Fibroblast of the aortic adventitia (primary cell): ENCODE results near the gene TBX21. TPM values are rescaled to one million over a fixed set of nuclear protein-coding genes. Genes with fewer than 3 reads are reported as not detected.

Experiments
- DNase-seq: peaks from one replicate; pipeline ENCODE4 v3.0.0-alpha.2; 2010; ENCODE audit warnings: low read depth
- H3K4me3 ChIP-seq: 2 replicates; pipeline ENCODE4 v1.5.1; 2011; ENCODE audit warnings: low read depth, mild to moderate bottlenecking, control low read depth, low read length, moderate library complexity
- total RNA-seq: library from RNA; depleted of rRNA; stranded (reverse); fragments of >200 nt; gene quantifications from 2 replicates; pipeline ENCODE4 v1.2.3, GENCODE V29; 2012; ENCODE audit warnings: low replicate concordance
- TF ChIP-seq, protein P1 (sequence below): IDR thresholded peaks from 2 replicates; pipeline ENCODE4 v1.5.1; 2011; ENCODE audit warnings: mild to moderate bottlenecking, low read length, control low read depth, inconsistent platforms; ENCODE audit not compliant: insufficient read depth

TBX21 gene
- total RNA-seq, 1 donor, result not detected

DNA sequence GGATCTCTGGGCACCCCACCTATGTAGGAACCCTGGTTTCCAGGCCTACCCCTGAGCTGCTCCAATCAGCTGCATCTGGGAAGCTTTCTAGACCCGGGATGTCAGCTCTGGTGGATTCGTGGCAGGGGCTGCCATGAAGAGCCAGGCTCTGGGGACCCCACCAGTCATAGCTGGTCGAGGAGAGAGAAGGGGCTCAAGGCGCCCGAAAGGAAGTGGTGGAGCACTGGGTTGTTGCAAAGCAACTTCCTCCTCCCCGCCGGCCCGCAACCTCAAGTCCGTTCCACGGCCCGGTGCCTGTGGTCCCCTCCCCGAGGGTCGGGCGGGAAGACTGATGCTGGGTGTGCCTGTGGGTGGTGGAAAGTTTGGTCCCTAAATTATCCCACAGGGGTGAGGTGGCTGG is 28.9 kb upstream of the TBX21 start:
- TF ChIP-seq, protein P1, sequence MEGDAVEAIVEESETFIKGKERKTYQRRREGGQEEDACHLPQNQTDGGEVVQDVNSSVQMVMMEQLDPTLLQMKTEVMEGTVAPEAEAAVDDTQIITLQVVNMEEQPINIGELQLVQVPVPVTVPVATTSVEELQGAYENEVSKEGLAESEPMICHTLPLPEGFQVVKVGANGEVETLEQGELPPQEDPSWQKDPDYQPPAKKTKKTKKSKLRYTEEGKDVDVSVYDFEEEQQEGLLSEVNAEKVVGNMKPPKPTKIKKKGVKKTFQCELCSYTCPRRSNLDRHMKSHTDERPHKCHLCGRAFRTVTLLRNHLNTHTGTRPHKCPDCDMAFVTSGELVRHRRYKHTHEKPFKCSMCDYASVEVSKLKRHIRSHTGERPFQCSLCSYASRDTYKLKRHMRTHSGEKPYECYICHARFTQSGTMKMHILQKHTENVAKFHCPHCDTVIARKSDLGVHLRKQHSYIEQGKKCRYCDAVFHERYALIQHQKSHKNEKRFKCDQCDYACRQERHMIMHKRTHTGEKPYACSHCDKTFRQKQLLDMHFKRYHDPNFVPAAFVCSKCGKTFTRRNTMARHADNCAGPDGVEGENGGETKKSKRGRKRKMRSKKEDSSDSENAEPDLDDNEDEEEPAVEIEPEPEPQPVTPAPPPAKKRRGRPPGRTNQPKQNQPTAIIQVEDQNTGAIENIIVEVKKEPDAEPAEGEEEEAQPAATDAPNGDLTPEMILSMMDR, result no peak
- H3K4me3 ChIP-seq, result no peak overlapping the region
- DNase-seq, result no peak

DNA sequence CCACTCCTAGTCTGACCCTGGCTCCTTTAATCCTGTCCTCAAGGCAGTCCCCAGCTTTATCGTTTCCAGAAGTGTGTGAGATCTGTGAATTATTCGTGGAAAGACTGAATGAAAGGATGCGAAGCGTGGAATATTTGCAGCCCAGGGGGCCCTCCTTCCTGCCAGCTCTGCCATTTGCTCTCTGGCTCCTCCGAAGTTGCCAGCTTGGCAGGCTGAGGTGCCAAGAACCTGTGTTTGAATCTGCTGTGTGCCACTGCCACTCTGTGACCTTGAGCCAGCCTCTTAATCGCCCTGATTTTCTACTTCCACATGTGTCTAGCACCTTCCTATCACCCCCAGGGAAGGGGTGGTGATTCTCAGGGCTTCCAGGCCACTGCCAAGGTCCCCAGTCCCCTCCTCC is 28.3 kb upstream of the TBX21 start:
- H3K4me3 ChIP-seq, result no peak overlapping the region
- no peak for DNase-seq
- TF ChIP-seq, protein P1, result no peak

DNA sequence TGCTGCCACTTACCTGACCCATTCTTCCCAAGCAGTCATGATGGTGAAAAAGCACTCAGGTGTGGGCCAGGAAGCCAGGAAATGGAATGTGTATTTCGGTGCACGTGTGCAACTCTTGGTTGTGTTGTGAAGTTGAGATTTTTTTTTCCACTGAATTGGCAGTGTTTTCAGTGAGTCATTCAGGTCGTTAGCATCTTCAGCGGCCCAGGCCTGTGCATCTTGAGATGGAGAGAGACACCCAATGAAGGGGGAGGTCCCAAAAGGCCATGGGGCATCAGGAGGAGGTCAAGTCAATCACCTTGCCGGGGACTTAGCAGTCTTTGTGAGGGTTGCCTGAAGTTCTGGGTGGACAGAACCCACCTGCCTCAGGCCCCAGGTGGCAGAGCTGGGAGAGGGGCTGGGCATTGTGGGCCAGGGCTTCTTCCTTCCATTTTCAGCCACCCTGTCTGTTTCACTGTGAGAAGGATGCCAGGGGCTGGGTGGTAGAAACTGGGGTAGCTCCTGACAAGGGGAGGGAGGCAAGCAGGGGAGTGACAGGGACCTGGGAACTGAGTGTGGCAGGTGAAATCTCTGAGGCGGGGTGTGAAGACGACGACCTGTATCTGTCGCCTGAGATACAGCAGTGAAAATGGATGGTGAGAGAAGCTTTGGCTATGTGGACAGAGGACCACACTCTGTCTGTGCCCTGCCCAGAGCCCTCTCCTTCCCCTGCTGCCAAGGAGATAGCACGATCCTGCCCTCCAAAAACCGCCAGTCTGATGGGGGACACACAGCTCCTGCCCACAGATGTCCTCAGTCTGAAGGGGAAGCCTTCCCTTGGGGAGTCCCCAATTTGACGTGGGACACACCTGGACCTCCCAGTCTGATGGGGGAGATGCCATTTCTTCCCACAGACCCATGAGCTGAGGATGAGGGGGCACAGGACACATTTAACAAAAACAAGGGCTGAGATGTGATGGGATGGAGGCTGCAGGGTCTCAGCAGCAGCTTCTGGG is 27.2 kb upstream of the TBX21 start:
- TF ChIP-seq, protein P1, result no peak
- DNase-seq, result no peak
- H3K4me3 ChIP-seq, result no peak overlapping the region

DNA sequence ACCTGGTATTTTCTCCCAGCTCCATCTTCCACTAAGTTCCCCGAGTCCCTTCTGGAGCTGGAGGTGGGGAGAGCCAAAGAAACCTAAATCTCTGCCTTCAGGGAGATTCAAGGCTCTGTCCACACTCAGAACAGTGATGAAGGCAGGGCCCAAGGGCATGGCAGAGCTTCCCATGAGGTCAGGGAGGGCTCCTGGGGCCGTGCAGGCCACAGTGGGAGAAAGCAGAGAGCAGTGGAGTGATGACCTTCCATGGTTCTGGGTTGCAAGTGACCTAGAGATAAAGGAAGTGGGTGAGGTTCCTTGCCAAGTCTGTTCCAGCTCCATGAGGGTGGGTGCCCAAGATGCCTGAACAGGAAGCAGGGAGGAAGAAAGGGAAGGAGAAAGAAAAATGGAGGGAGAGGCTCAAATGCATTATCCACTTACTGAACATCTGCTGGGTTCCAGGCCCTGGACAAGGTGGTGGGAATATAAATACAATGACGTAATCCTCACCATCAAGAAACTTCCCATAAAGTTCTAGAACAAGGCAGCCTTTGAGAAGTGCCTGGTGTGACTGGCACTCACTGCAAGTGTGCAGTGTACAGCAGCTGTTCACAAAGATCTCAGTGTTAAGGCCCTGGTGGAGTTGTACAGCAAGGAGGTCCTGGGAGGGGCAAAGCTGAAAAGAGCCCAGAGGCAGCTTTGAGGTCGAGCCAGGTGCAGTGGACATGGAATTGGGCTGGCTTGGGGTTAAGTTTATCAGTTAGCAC is 25.8 kb upstream of the TBX21 start:
- H3K4me3 ChIP-seq, result no peak overlapping the region
- TF ChIP-seq, protein P1, result no peak

DNA sequence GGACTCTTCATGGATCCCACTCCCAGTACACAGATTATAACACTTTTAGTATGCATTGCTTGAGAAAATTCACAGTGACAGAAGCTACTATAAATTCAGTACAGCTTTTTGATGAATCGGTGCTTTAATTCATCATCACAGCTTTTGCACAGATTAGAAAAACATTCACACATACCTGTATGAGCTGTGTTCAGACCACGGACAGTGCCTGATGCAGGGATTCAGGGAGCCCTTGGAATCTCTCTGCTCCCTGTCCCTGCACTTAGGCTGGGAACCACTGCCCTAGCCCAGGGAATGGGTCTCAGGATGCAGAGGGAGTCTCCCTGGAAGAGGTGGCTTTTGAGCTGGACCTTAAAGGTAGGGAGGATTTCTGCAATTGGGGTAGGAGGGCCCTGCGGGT is 25.2 kb upstream of the TBX21 start:
- no peak for DNase-seq
- peak overlapping the region; percentile 50 for H3K4me3 ChIP-seq

More for the DNA sequence above, 25.8 kb upstream of the TBX21 start:
- no peak for DNase-seq

DNA sequence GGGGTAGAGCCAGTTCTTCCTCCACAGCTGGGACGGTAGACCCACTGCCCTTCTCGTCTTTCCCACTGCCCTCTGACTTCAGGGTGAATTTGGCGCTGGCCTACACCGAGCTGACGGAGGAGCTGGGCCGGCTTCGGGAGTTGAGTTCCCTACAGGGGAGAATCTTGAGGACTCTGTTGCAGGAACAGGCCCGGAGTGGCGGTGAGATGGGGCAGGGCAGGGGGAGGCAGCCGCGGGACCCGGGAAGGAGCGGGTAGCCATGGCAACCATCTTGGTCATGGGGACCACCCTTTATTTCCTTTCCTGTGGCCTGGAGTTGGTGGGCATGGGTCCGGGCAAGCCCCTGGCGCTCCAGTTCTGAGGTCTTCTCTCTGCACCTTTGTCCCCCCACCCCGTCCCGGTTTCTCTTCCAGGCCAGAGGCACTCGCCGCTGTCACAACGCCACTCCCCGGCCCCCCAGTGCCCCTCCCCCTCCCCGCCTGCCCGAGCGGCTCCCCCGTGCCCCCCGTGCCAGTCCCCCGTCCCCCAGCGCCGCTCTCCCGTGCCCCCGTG is 24.6 kb upstream of the TBX21 start:
- H3K4me3 ChIP-seq, result peak overlapping the region; percentile 50
- TF ChIP-seq, protein P1, result no peak

More for the DNA sequence above, 25.2 kb upstream of the TBX21 start:
- TF ChIP-seq, protein P1, result no peak

More for the DNA sequence above, 24.6 kb upstream of the TBX21 start:
- no peak for DNase-seq
